Measurements from ENCODE around the gene ANKRD66. TPM values are rescaled to one million over a fixed set of nuclear protein-coding genes. Genes with fewer than 3 reads are reported as not detected.

ANKRD66 gene
- total and polyA plus RNA-seq, 2 of the 4 experiments (the other 2 are of a cell fraction) = not detected

GRCh38 chr6:46796848-46797580, 50.3 kb downstream of the ANKRD66 start:
- in situ Hi-C loops (cut with MboI; ENCODE audit: low sequenced_read_pairs) = loop anchor here (25.0 kb wide), 1 partner anchor 385 kb away; no protein-coding TSS in a partner anchor
- no peak overlapping the region for H3K4me2 ChIP-seq (ENCODE audit: low read depth, low read length)

More at GRCh38 chr6:46796848-46797580, 50.3 kb downstream of the ANKRD66 start:
- no peak overlapping the region for H3K56ac ChIP-seq (ENCODE audit: extremely low read depth, insufficient read depth, low read length)
- intact Hi-C loops (cut with micrococcal nuclease) = no loop called here
- WGBS, 2 experiments (ENCODE audit: extremely low coverage in 2 of 2, insufficient read length in 1 of 2) = 20% methylated on average over 1 of the region's 5 CpGs; no CpG with 5 or more reads in 1 of the 2 experiments
- H2BK15ac ChIP-seq (ENCODE audit: low read depth, low read length) = no peak overlapping the region
- no peaks in the 10 kb centered on the region for H3K27me3 ChIP-seq (ENCODE audit: control insufficient read depth, insufficient read depth, low read length)
- no peak overlapping the region for H2BK5ac ChIP-seq (ENCODE audit: low read depth, low read length, poor library complexity, severe bottlenecking)
- no peak overlapping the region for H3K14ac ChIP-seq (replicated peaks; ENCODE audit: low read depth, low read length)
- H3K23ac ChIP-seq (ENCODE audit: low read depth, low read length) = no peak overlapping the region
- H3K4me3 ChIP-seq (ENCODE audit: insufficient read depth, low read depth, low read length) = no peak overlapping the region
- H3K9me1 ChIP-seq (ENCODE audit: insufficient read depth, low read length) = no peaks in the 10 kb centered on the region
- H3K36me3 ChIP-seq (ENCODE audit: control insufficient read depth, insufficient read depth, low read length) = no peaks in the 10 kb centered on the region
- H3K27ac ChIP-seq (ENCODE audit: insufficient read depth, low read length) = no peak overlapping the region
- TF ChIP-seq ELK1 (IDR thresholded peaks at IDR 0.05; ENCODE audit: borderline replicate concordance, low read depth, low read length) (no peak), POLR2A (IDR thresholded peaks at IDR 0.05; ENCODE audit: low read depth, low read length) (no peak), MXI1 (IDR thresholded peaks at IDR 0.05; ENCODE audit: borderline replicate concordance, low read depth, low read length) (no peak), CEBPB (IDR thresholded peaks at IDR 0.05; ENCODE audit: low read depth, low read length) (no peak)
- H3K18ac ChIP-seq (ENCODE audit: low read depth, low read length) = no peak overlapping the region
- ChIA-PET CTCF (no interaction called here), POLR2A (ENCODE audit: unreplicated experiment) (no interaction called here)
- no peak overlapping the region for H3K4ac ChIP-seq (ENCODE audit: low read depth, low read length)
- H4K20me1 ChIP-seq (ENCODE audit: insufficient read depth, low read length) = no peaks in the 10 kb centered on the region
- BruUV-seq (replicated peaks) = no TSS peak
- H3K4me1 ChIP-seq (ENCODE audit: control insufficient read depth, insufficient read depth, low read length) = no peaks in the 10 kb centered on the region
- H4K8ac ChIP-seq (ENCODE audit: low read depth in 2 of 2, low read length in 2 of 2) = no peak overlapping the region
- H4K5ac ChIP-seq (ENCODE audit: low read depth, low read length) = no peak overlapping the region
- no peak overlapping the region for H2AFZ ChIP-seq (replicated peaks; ENCODE audit: low read length, poor library complexity)
- H3K9me3 ChIP-seq (ENCODE audit: control insufficient read depth, insufficient read depth, low read length) = no peaks in the 10 kb centered on the region
- H3K79me1 ChIP-seq (ENCODE audit: low read depth in 1 of 2, low read length in 2 of 2) = no peaks in the 10 kb centered on the region
- dilution Hi-C loops (cut with HindIII; ENCODE audit: low sequenced_read_pairs, unreplicated experiment) = no loop called here
- H2BK120ac ChIP-seq (ENCODE audit: low read depth, low read length) = no peak overlapping the region
- H3K9ac ChIP-seq (ENCODE audit: low read depth, low read length) = no peak overlapping the region
- no peak for DNase-seq
- H2BK20ac ChIP-seq (ENCODE audit: low read depth, low read length) = no peak overlapping the region
- ATAC-seq (ENCODE audit: low read depth) = no peak
- no peak overlapping the region for H4K91ac ChIP-seq (ENCODE audit: insufficient read depth, low read depth, low read length)
- no peak overlapping the region for H2AK9ac ChIP-seq (replicated peaks; ENCODE audit: low read depth, low read length, poor library complexity)
- H2AK5ac ChIP-seq (ENCODE audit: low read depth, low read length) = no peak overlapping the region
